ENCODE results near the gene MS4A10.

MS4A10 gene

DNA sequence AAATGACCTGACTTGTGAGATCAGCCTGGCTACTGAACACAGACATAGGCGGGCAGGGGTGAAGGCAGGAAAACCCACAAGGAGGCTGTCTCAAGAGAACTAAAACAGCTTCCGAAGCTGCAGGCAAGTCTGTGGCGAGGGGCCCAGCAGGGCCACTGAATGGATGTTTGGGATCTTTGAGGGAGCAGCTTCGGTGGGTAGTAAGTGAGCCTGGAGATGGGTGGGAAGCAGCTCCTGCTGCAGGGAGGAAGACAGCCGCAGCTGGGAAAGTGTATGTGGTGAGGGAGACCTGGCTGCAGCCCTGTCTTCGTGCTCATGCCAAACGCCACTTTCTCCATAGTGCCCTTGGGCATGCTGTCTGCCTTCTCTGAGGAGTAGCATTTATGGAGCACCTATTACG is 60.2 kb downstream of the MS4A10 start:
- peak overlapping the region; percentile 82 for H3K4me3 ChIP-seq (ENCODE audit: low read depth, low read length)

DNA sequence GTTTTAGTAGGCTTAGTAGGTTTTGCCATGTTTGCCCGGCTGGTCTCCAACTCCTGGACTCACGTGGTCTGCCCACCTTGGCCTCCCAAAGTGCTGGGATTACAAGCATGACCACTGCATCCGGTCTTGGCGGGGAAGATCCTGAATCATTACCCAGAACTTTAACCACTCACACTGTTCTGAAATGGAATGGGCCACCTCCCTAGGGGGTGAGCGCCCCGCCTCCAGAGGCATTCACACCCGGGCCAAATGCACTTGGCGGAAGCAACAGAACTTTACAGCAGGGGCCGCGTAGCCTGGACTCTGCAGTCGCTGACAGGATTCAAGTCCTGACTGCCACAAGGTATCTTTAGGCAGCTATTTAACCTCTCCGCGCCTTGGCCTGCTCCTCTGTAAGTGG is 62.1 kb downstream of the MS4A10 start:
- TF ChIP-seq, protein P1, sequence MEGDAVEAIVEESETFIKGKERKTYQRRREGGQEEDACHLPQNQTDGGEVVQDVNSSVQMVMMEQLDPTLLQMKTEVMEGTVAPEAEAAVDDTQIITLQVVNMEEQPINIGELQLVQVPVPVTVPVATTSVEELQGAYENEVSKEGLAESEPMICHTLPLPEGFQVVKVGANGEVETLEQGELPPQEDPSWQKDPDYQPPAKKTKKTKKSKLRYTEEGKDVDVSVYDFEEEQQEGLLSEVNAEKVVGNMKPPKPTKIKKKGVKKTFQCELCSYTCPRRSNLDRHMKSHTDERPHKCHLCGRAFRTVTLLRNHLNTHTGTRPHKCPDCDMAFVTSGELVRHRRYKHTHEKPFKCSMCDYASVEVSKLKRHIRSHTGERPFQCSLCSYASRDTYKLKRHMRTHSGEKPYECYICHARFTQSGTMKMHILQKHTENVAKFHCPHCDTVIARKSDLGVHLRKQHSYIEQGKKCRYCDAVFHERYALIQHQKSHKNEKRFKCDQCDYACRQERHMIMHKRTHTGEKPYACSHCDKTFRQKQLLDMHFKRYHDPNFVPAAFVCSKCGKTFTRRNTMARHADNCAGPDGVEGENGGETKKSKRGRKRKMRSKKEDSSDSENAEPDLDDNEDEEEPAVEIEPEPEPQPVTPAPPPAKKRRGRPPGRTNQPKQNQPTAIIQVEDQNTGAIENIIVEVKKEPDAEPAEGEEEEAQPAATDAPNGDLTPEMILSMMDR (IDR thresholded peaks at IDR 0.05; ENCODE audit: low read depth, low read length): no peak
- Histone ChIP-seq H3K9me3 (no peaks in the 10 kb centered on the region), H3K27me3 (no peaks in the 10 kb centered on the region), H3K36me3 (peaks cover 13% of the 10 kb centered on the region), H3K4me3 (ENCODE audit: low read depth, low read length) (no peak overlapping the region), H3K4me1 (no peaks in the 10 kb centered on the region)
- no peak for DNase-seq

More for the DNA sequence above, 60.2 kb downstream of the MS4A10 start:
- Histone ChIP-seq H3K9me3 (no peaks in the 10 kb centered on the region), H3K4me1 (no peaks in the 10 kb centered on the region), H3K27me3 (no peaks in the 10 kb centered on the region), H3K36me3 (peaks cover 9% of the 10 kb centered on the region; the same call in 1 of the 2 replicates)
- DNase-seq: no peak
- TF ChIP-seq, protein P1 (IDR thresholded peaks at IDR 0.05; ENCODE audit: low read depth, low read length): no peak

DNA sequence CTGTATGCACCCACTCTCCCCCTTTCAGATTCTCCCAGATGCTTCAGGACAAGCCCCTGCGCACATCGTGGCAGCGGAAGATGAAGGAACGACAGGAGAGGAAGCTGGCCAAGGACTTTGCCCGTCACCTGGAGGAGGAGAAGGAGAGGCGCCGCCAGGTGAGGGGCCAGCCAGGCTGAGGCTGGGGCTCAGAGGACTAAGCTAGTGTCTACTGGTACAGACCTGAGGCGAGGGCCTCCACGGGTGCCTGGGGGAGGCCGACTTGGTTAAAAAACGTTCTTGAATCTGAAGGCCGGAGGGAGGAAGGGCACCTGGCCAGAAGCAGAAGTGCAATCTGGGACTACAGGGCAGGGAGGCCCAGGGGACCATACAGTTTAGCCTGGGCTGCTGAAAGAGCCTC is 62.8 kb downstream of the MS4A10 start:
- DNase-seq: no peak
- Histone ChIP-seq H3K4me1 (no peaks in the 10 kb centered on the region), H3K36me3 (peaks cover 13% of the 10 kb centered on the region)

DNA sequence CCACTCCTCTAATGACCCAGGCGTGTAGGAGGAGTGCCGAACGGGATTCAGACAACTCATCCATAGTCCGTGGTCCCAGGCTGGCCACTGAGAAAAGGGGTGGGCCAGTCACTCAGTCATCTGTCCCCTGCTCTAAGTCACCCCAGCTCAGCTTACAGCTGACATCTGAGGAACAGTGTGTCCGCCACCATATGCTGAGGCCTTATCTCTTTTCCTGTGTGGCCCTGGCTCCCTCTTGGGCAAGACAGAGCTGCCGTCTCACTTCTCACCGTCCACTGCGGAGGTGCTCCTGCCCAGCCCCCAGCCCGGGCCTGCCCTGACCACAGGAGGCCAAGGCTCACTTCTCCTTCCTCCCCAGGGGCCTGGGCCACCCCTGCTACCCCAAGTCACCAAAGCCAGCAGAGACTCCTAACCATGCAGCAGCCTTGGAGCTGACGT is 63.6 kb downstream of the MS4A10 start:
- DNase-seq: no peak
- Histone ChIP-seq H3K9me3 (no peaks in the 10 kb centered on the region), H3K27me3 (no peaks in the 10 kb centered on the region), H3K36me3 (peaks cover 13% of the 10 kb centered on the region), H3K4me3 (ENCODE audit: low read depth, low read length) (no peak overlapping the region), H3K4me1 (no peaks in the 10 kb centered on the region)
- TF ChIP-seq, protein P1 (IDR thresholded peaks at IDR 0.05; ENCODE audit: low read depth, low read length): no peak

More for the DNA sequence above, 62.8 kb downstream of the MS4A10 start:
- Histone ChIP-seq H3K4me3 (ENCODE audit: low read depth, low read length) (no peak overlapping the region), H3K9me3 (no peaks in the 10 kb centered on the region), H3K27me3 (no peaks in the 10 kb centered on the region)
- TF ChIP-seq, protein P1 (IDR thresholded peaks at IDR 0.05; ENCODE audit: low read depth, low read length): no peak

DNA sequence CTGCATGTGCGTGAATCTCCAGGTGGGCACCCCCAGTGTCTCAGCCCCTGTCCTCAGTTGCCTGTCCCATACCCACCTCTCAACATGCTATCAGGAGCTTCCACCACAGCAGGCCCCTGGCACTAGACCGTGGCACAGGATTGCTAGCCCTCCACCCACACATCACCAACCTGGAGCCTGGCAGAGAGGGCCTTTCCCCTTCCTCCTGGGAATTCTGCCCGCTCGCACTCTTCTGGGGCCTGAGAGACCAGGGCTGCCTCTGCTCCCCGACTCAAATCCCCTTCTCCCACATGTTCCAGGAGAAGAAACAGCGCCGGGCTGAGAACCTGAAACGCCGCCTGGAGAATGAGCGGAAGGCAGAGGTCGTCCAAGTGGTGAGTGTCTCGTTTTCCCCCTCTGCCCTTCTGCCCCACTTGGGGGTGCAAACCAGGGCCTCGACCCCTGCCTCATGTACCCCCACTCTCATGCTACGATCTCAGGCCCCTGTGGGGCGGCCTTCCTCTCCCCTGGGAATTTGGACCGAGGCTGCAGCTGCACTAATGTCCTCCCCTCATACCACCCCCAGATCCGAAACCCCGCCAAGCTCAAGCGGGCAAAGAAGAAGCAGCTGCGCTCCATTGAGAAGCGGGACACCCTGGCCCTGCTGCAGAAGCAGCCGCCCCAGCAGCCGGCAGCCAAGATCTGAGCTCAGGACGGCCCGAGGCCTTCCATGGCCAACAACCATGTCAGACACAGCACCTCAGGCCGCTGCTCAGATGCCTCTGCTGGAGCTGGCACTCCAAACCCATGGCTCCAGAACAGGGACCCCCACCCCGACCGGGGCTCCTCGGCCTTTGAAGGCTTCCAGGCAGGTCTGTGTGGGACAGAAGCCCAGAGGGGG is 64.7 kb downstream of the MS4A10 start:
- peaks cover 13% of the 10 kb centered on the region for H3K36me3 ChIP-seq
- no peaks in the 10 kb centered on the region for H3K27me3 ChIP-seq
- TF ChIP-seq, protein P1 (IDR thresholded peaks at IDR 0.05; ENCODE audit: low read depth, low read length): no peak
- H3K4me1 ChIP-seq: no peaks in the 10 kb centered on the region
- H3K9me3 ChIP-seq: no peaks in the 10 kb centered on the region
- no peak for DNase-seq
- no peak overlapping the region for H3K4me3 ChIP-seq (ENCODE audit: low read depth, low read length)

Data from BE2C (cell line).